PFSK-1 (cell line): Measurements from ENCODE around the gene FANCC.

Source experiments
- FOXP2 ChIP-seq: optimal IDR thresholded peaks from 2 replicates; pipeline ENCODE3; 2011; ENCODE audit warnings: borderline replicate concordance, control low read depth, inconsistent platforms; ENCODE audit not compliant: insufficient read depth; ENCODE audit errors: extremely low read length, extremely low read depth
- POLR2AphosphoS5 ChIP-seq: IDR thresholded peaks from 2 replicates; pipeline ENCODE4 v1.6.1; 2012; ENCODE audit warnings: low read depth, mild to moderate bottlenecking, control low read depth, low read length, moderate library complexity
- REST ChIP-seq, 2 experiments: IDR thresholded peaks; 2 replicates each; pipeline versions ENCODE4 v1.6.1 to v1.8.0; 2011 to 2012; ENCODE audit warnings: low read depth in 2 of 2, low read length in 2 of 2, control low read depth in 1 of 2, inconsistent platforms in 1 of 2, mild to moderate bottlenecking in 1 of 2, moderate library complexity in 1 of 2; ENCODE audit not compliant: insufficient read depth in 1 of 2
- SIN3A ChIP-seq: IDR thresholded peaks from 2 replicates; pipeline ENCODE4 v1.6.1; 2012; ENCODE audit warnings: mild to moderate bottlenecking, low read length, moderate library complexity, borderline replicate concordance; ENCODE audit not compliant: insufficient read depth
- TAF1 ChIP-seq: IDR thresholded peaks from 2 replicates; pipeline ENCODE4 v1.6.1; 2012; ENCODE audit warnings: low read length, control low read depth, borderline replicate concordance; ENCODE audit not compliant: insufficient read depth

The FANCC gene

GRCh38 chr9:95192631-95193030, 124.9 kb downstream of the FANCC start:
- TF ChIP-seq POLR2AphosphoS5 (no peak), REST (IDR thresholded peaks at IDR 0.05; ENCODE audit: insufficient read depth in 1 of 2, low read depth in 2 of 2, low read length in 2 of 2) (no peak), TAF1 (no peak), SIN3A (no peak), FOXP2 (no peak)

- TF ChIP-seq REST (IDR thresholded peaks at IDR 0.05; ENCODE audit: insufficient read depth in 1 of 2, low read depth in 2 of 2, low read length in 2 of 2) (no peak), TAF1 (no peak), FOXP2 (no peak), POLR2AphosphoS5 (no peak), SIN3A (no peak)
These were observed 127.1 kb downstream of the FANCC start for GRCh38 chr9:95190413-95190812.

- TF ChIP-seq SIN3A (peak; percentile 65; the same call in 1 of the 2 replicates), TAF1 (no peak)
These were observed 128.0 kb downstream of the FANCC start for GRCh38 chr9:95189251-95190098.

- no peak for TF ChIP-seq TAF1
- TF ChIP-seq SIN3A: peak; percentile 57; the same call in 1 of the 2 replicates
- no peak for TF ChIP-seq POLR2AphosphoS5
- TF ChIP-seq FOXP2: no peak
These were observed 129.1 kb downstream of the FANCC start for GRCh38 chr9:95188459-95188858.

GRCh38 chr9:95185956-95186355, 131.6 kb downstream of the FANCC start:
- TF ChIP-seq TAF1 (no peak), POLR2AphosphoS5 (no peak), SIN3A (no peak), REST (IDR thresholded peaks at IDR 0.05; ENCODE audit: insufficient read depth in 1 of 2, low read depth in 2 of 2, low read length in 2 of 2) (no peak), FOXP2 (no peak)
